Gastroesophageal sphincter (tissue), 3 donors: ENCODE data around the gene BAMBI.

Experiments used
- EP300 ChIP-seq: sonication (generic); formaldehyde crosslinking; IDR thresholded peaks from one replicate; pipeline ENCODE4 v1.6.1; 2017; ENCODE audit warnings: antibody characterized with exemption, mild to moderate bottlenecking
- POLR2A ChIP-seq, 2 donors: fragments of 450-650 bp; IDR thresholded peaks; one replicate each; pipeline ENCODE4 v1.6.1; 2017; ENCODE audit warnings: antibody characterized with exemption in 2 of 2, mild to moderate bottlenecking in 2 of 2, moderate library complexity in 1 of 2
- POLR2AphosphoS5 ChIP-seq: sonication (generic); formaldehyde crosslinking; IDR thresholded peaks from one replicate; pipeline ENCODE4 v1.6.1; 2017; ENCODE audit warnings: antibody characterized with exemption
- TF ChIP-seq, protein P1 (sequence below), 4 experiments: fragments of 200-600 bp in 2 of 4; fragments of 450-650 bp in 2 of 4; sonication (generic) in 1 of 4; IDR thresholded peaks; one replicate each; pipeline ENCODE4 v1.5.1; 2017 to 2019; ENCODE audit warnings: antibody characterized with exemption in 4 of 4, mild to moderate bottlenecking in 2 of 4, moderate library complexity in 2 of 4

GRCh38 chr10:28711041-28711440 is 33.7 kb downstream of the BAMBI start:
- TF ChIP-seq POLR2AphosphoS5: no peak
- TF ChIP-seq EP300: no peak
- TF ChIP-seq POLR2A (IDR thresholded peaks at IDR 0.05): no peak
- TF ChIP-seq, protein P1, sequence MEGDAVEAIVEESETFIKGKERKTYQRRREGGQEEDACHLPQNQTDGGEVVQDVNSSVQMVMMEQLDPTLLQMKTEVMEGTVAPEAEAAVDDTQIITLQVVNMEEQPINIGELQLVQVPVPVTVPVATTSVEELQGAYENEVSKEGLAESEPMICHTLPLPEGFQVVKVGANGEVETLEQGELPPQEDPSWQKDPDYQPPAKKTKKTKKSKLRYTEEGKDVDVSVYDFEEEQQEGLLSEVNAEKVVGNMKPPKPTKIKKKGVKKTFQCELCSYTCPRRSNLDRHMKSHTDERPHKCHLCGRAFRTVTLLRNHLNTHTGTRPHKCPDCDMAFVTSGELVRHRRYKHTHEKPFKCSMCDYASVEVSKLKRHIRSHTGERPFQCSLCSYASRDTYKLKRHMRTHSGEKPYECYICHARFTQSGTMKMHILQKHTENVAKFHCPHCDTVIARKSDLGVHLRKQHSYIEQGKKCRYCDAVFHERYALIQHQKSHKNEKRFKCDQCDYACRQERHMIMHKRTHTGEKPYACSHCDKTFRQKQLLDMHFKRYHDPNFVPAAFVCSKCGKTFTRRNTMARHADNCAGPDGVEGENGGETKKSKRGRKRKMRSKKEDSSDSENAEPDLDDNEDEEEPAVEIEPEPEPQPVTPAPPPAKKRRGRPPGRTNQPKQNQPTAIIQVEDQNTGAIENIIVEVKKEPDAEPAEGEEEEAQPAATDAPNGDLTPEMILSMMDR (IDR thresholded peaks at IDR 0.05): no peak
